GM21529 (cell line): ENCODE measurements around the gene SUN1.
A peak's percentile ranks its signal among the peaks of the same experiment; 100 is the strongest.
"Not testable (repeated sequence)": the region's sequence is repeated elsewhere in the genome, so short reads cannot be mapped to it uniquely, and the experiment has no call there.

ENCODE experiments used
- ATAC-seq: cut with Tn5 transposase; IDR thresholded peaks from one replicate; pipeline ENCODE4 v1.9.1; 2021; ENCODE audit not compliant: unreplicated experiment

SUN1 gene, protein sequence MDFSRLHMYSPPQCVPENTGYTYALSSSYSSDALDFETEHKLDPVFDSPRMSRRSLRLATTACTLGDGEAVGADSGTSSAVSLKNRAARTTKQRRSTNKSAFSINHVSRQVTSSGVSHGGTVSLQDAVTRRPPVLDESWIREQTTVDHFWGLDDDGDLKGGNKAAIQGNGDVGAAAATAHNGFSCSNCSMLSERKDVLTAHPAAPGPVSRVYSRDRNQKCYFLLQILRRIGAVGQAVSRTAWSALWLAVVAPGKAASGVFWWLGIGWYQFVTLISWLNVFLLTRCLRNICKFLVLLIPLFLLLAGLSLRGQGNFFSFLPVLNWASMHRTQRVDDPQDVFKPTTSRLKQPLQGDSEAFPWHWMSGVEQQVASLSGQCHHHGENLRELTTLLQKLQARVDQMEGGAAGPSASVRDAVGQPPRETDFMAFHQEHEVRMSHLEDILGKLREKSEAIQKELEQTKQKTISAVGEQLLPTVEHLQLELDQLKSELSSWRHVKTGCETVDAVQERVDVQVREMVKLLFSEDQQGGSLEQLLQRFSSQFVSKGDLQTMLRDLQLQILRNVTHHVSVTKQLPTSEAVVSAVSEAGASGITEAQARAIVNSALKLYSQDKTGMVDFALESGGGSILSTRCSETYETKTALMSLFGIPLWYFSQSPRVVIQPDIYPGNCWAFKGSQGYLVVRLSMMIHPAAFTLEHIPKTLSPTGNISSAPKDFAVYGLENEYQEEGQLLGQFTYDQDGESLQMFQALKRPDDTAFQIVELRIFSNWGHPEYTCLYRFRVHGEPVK

DNA sequence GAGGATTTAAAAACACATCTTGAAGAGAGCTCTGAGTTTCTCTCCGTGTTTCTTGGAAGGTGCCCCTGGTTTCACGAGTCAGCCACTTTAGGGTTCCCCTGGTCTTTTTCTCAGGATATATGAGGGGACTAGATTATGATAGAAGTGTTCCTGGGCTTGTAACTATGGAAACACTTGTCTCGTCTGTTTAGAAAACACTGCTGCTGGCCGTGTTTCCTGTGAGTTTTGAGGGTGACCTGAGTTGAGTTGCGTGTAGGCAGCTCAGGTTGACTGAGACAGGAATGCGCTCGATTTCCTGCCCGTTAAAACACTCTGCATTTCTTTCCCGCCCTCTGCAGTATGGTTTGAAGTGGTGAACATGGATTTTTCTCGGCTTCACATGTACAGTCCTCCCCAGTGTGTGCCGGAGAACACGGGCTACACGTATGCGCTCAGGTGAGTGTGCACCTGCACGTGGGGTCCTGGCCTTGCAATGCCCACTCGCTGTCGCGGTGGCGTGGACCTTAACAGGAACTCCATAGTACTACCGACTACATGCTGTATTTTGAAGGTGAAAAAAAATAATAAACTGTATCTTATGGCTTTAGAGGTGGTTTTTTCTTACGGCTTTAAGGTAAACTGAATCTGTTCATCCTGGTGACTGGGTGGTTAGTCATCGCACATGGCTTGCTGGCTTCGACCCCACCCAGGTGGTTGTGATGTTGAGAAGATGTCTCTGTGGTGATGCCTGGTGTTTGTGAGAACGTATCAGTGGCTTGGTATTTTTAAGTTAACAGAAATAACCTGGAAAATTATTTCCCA, at the start of gene SUN1:
Gene SUN1, plus strand, starts transcription at position 310 of the 801 bp plus-strand sequence. Its CDS starts 49 bp downstream, at position 359.
- peak; percentile 34 for ATAC-seq

GRCh38 chr7:782718-783449, 49.4 kb upstream of the SUN1 start:
- ATAC-seq: no peak

GRCh38 chr7:783556-784490, 48.5 kb upstream of the SUN1 start:
- no peak for ATAC-seq

DNA sequence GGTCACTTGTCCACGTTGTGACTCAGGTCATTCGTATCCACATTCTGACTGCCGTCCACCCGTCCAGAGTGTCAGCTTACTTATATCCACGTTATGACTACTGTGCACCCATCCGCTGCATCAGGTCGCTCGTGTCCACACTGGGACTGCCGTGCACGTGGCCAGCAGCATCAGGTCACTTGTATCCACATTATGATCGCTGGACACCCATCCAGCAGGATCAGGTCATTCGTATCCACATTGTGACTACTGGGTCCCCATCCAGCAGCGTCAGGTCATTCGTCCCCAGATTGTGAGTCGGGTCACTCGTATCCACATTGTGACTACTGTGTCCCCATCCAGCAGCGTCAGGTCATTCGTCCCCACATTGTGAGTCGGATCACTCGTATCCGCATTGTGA, 47.3 kb upstream of the SUN1 start:
- ATAC-seq: no peak

DNA sequence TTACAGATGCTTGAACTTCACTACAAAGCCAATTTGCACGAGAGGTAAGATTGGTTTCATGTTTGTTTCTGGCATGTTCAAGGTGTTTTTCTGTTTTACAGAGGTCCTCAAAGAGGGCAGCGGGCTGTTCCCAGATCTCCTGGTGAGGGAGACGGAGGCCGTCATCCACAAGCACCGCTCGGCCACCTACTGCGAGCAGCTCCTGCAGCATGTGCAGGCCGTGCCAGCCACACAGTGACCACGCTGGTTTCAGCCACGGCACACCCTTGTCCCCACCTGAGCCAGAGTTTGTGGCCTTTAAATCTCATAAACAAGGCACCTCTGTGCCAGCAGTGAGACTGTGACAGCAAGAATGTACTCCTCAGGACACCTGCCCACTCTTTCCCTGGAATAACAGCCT, 46.9 kb upstream of the SUN1 start:
- ATAC-seq: no peak

DNA sequence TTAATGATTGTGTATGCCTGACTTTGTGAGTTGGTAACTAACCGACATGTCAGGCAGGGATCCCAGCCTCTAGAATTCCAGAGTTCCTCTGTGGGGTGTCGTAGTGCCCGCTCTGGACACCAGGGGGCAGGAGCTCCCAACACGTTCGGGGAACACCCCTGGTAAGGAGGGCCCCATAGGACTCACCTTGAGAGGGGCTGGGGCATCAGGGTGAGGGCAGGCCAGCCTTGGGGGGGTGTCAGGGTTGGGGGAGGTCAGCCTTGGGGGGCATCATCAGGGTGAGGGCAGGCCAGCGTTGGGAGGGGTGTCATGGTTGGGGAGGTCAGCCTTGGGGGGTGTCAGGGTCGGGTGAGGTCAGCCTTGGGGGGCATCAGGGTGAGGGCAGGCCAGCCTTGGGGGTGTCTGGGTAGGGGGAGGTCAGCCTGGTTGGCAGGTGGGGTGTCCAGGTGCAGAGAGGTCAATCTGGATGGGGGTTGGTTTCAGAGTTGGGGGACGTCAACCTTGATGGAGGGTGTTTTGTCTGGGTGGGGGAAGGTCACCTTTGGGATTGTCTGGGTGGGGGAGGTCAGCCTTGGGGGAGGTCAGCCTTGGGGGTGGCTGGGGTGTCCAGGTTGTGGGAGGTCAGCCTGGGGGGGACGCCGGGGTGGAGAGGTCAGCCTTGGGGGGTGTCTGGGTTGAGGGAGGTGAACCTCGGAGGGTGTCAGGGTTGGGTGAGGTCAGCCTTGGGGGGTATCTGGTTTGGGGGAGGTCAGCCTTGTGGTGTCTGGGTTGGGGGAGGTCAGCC, 45.6 kb upstream of the SUN1 start:
- no peak for ATAC-seq

DNA sequence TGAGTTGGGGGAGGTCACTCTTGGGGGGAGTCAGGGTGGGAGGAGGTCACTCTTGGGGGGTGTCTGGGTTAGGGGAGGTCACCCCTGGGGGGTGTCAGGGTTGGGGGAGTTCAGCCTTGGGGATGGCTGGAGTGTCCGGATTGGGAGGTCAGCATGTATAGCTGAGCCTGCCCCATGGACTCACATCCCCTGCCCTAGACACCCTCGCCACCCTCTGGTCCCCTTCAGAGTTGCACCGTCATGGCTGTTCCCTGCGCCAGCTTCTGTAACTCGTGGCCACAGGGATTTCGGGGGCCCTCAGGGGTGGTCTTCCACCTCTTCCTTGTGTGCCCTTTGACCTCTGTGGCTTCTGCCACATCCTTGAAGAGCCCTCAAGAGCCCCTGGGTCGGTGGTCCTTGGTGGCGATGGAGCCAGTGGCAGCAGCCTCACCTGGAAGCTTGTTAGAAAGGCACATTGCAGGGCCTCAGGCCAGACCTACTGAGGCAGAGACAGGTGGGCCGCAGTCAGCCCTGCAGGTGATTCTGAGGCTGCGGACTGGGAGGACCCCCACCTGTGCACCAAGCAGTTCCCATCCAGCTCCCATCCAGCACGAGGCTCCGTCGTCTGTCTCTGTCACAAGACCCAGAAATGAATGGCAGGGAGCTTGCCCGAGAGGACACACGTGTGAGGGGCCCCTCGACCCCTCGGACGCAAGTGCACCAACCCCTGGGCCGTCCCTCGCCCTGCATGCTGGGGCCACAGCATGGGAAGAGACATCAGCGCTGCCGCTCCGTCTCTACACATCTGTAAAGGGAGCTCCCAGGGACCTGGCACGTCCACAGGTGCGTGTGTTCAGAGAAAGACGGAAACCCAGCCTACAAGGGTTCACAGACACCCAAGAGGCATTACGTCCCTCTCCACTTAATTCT, 44.7 kb upstream of the SUN1 start:
- no peak for ATAC-seq

DNA sequence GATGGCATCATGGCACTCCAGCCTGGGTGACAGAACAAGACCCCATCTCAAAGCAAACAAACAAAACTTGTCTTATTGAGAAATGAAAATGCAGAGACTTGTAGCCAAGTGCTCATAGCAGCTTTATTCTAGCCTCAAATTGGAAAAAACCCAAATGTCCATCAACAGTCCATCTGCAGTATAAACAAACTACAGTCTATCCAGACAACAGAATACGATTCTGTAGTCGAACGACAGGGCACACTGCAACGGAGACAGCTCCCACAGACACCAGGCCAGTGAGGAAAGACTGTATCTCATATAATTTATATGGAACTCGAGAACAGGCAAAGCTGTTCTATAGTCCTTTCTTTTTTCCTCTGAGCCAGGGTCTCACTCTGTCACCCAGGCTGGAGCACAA, 40.8 kb upstream of the SUN1 start:
- no peak for ATAC-seq

DNA sequence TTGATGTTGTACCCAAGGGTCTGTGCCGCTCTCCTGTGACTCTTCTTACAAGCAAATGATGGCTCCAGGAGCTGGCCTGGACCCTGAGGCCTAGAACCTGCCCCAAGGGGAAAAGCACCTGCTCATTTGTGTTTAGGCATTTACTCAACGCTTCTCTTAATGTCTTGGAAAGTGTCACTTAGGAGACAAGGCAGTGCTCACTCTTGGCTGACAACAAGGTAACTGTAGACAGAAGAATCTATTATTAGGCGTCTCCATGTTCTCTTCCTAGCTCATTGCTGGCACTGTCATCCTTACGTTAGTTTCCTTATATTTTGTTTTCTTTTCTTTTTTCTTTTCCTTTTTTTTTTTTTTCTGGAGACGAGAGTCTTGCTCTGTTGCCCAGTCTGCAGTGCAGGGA, 38.1 kb upstream of the SUN1 start:
- no peak for ATAC-seq

DNA sequence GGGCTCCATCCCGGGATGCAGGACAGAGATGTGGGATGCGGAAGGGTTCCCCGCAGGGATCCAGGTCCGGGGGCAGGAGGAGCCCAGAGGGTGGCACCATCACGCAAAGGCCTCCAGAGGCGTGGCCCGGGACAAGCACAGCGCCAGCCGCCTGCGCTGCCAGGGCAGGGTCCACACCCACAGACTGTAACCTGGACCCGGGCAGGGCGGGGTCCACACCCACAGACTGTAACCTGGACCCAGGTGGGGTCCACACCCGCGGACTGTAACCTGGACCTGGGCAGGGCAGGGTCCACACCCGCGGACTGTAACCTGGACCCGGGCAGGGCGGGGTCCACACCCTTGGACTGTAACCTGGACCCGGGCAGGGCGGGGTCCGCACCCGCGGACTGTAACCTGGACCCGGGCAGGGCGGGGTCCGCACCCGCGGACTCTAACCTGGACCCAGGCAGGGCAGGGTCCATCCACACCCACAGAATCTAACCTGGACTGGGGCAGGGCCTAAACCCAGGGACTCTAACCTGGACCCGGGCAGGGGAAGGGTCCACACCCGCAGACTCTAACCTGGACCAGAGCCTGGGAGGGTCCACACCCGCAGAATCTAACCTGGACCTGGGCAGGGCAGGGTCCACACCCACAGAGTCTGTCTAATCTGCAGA, 37.5 kb upstream of the SUN1 start:
- ATAC-seq: no peak

DNA sequence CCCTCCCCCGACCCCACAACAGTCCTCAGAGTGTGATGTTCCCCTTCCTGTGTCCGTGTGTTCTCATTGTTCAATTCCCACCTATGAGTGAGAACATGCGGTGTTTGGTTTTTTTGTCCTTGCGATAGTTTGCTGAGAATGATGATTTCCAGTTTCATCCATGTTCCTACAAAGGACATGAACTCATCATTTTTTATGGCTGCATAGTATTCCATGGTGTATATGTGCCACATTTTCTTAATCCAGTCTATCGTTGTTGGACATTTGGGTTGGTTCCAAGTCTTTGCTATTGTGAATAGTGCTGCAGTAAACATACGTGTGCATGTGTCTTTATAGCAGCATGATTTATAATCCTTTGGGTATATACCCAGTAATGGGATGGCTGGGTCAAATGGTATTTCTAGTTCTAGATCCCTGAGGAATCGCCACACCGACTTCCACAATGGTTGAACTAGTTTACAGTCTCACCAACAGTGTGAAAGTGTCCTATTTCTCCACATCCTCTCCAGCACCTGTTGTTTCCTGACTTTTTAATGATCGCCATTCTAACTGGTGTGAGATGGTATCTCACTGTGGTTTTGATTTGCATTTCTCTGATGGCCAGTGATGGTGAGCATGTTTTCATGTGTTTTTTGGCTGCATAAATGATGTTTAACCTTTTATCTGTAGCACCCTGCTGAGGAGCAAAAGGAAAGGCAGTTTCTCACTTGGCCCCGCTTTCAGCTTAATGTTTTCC, 35.7 kb upstream of the SUN1 start:
- not testable (repeated sequence) for ATAC-seq

DNA sequence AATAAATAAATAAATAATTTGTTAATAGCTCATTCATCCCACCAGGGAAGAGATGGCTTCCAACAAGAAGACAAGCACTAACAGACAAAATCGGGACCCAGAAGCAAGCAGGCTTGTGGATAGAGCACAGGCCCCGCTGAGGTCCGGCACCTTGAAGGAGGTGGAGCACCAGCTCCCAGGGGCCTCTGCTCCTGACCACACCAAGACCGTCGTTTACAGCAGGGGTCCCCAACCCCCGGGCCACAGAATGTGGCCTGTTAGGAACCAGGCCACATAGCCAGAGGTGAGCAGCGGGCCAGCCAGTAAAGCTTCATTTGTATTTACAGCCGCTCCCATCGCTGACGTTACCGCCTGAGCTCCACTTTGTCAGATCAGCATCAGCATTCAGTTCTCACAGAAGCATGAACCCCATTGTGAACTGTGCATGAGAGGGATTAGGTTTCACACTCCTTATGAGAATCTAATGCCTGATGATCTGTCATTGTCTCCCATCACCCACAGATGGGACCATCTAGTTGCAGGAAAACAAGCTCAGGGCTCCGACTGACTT, 33.3 kb upstream of the SUN1 start:
- ATAC-seq: no peak

GRCh38 chr7:800692-801091, 31.6 kb upstream of the SUN1 start:
- ATAC-seq: no peak

DNA sequence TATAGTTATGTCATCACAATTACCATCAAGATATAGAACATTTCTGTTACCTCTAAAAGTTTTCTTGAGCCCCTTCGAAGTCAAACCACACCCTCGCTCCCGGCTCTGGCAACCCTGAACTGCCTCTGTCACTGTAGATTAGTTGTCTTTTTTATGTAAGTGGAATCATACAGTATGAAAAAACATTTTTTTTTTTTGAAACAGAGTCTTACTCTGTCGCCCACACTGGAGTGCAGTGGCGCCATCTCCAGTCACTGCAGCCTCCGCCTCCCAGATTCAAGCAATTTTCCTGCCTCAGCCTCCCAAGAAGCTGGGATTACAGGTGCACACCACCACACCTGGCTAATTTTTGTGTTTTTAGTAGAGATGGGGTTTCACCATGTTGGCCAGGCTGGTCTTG, 30.9 kb upstream of the SUN1 start:
- not testable (repeated sequence) for ATAC-seq

DNA sequence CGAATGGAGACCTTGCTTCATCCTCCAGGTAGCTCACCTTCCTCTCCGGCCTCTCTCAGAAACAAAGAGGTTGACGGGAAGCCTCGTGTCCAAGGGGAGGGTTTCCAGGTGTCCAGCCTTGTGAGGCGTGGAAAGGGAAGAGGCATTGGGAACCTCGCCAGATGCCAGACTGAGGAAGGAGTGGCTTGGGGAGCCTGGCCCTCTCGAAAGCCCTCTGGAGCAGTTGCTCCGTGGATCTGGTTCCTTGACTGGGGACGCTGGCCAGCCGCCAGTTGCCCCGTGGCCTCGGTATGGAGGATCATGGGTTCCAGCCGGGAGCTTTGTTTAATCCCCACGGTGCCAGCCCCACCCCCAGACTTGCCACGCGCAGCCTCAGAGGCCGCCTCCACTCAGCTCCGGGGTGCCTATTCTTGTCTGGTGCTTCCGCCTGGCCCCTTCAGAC, 30.3 kb upstream of the SUN1 start:
- no peak for ATAC-seq

GRCh38 chr7:802500-803242, 29.6 kb upstream of the SUN1 start:
- no peak for ATAC-seq
